ENCODE results near the gene ENTPD2.

Gene ENTPD2

GRCh38 chr9:137053944-137054931 lies at the start of gene ENTPD2:
Gene ENTPD2 (minus strand): TSS chr9:137054061. CDS start chr9:137053997, 64 bp downstream.
- H3K4me3 ChIP-seq (replicated peaks; ENCODE audit: low read depth, low read length): no peak within 1 kb of the TSS
- DNase-seq (ENCODE audit: extremely low read depth, low read depth): no peak
- TF ChIP-seq CTCF (IDR thresholded peaks at IDR 0.05; ENCODE audit: low read depth, low read length, missing control alignments): no peak

GRCh38 chr9:137103206-137103999 lies 49.5 kb upstream of the ENTPD2 start:
- no peak for DNase-seq (ENCODE audit: extremely low read depth, low read depth)
- no peak overlapping the region for H3K4me3 ChIP-seq (replicated peaks; ENCODE audit: low read depth, low read length)
- TF ChIP-seq CTCF (IDR thresholded peaks at IDR 0.05; ENCODE audit: low read depth, low read length, missing control alignments): no peak

GRCh38 chr9:137099231-137099630 lies 45.4 kb upstream of the ENTPD2 start:
- H3K4me3 ChIP-seq (replicated peaks; ENCODE audit: low read depth, low read length): no peak overlapping the region
- DNase-seq (ENCODE audit: extremely low read depth, low read depth): no peak
- no peak for TF ChIP-seq CTCF (IDR thresholded peaks at IDR 0.05; ENCODE audit: low read depth, low read length, missing control alignments)

DNA sequence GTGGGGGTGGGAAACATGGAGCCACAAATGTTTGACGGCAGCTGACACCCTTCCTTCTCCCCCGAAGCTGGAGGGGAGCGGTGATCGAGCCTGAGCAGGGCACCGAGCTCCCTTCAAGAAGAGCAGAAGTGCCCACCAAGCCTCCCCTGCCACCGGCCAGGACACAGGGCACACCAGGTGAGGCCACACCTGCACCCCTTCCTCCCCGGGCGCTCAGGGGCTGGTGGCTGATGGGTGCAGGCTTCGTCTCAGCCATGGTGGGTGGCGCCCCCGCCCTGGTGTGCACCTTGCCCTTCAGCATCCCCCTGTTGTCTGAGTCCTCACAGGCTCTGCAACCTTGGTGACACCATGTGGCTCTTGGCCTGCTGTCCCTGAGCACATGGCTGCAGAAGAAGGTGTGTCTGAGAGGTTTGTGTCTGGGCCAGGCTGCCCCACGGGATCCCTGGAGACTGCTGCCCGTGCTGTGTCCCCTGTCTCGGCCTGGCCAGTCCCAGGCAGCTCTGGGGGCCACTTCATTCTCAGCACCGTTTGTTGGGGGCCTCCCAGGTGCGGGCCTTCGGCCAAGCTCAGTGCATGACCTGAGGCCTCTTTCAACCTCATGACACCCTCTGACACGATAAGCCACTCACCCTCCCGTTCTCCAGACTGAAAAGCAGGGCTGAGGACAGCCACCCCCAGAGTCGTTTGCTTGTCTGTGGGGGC lies 44.1 kb upstream of the ENTPD2 start:
- no peak overlapping the region for H3K4me3 ChIP-seq (replicated peaks; ENCODE audit: low read depth, low read length)
- DNase-seq (ENCODE audit: extremely low read depth, low read depth): no peak
- no peak for TF ChIP-seq CTCF (IDR thresholded peaks at IDR 0.05; ENCODE audit: low read depth, low read length, missing control alignments)

GRCh38 chr9:137096785-137097546 lies 43.1 kb upstream of the ENTPD2 start:
- TF ChIP-seq CTCF (IDR thresholded peaks at IDR 0.05; ENCODE audit: low read depth, low read length, missing control alignments): no peak
- H3K4me3 ChIP-seq (replicated peaks; ENCODE audit: low read depth, low read length): no peak overlapping the region
- DNase-seq (ENCODE audit: extremely low read depth, low read depth): no peak

All from HFF-Myc (cell line).